GM19240 (cell line): ENCODE data around the gene GALNT6.

ENCODE experiments used
- DNase-seq: peaks from one replicate; pipeline ENCODE4 v3.0.0; 2011; ENCODE audit warnings: low spot score; ENCODE audit not compliant: insufficient read length

GALNT6 gene

GRCh38 chr12:51405801-51406207 lies 14.6 kb upstream of the GALNT6 start:
- no peak for DNase-seq

GRCh38 chr12:51404627-51405026 lies 13.4 kb upstream of the GALNT6 start:
- no peak for DNase-seq

- DNase-seq: no peak
Observed at GRCh38 chr12:51403681-51404136, 12.5 kb upstream of the GALNT6 start.

GRCh38 chr12:51403159-51403558 lies 12.0 kb upstream of the GALNT6 start:
- DNase-seq: no peak

GRCh38 chr12:51401900-51402299 lies 10.7 kb upstream of the GALNT6 start:
- no peak for DNase-seq

- DNase-seq: no peak
Observed at GRCh38 chr12:51401486-51401885, 10.3 kb upstream of the GALNT6 start.

GRCh38 chr12:51401020-51401419 lies 9.8 kb upstream of the GALNT6 start:
- no peak for DNase-seq

- no peak for DNase-seq
Observed at GRCh38 chr12:51399891-51400290, 8.7 kb upstream of the GALNT6 start.

- DNase-seq: no peak
Observed at GRCh38 chr12:51397670-51398069, 6.5 kb upstream of the GALNT6 start.

GRCh38 chr12:51395283-51396230 lies 4.4 kb upstream of the GALNT6 start:
- DNase-seq: peak; percentile 23

GRCh38 chr12:51393676-51394545 lies 2.7 kb upstream of the GALNT6 start:
- no peak for DNase-seq

- DNase-seq: peak; percentile 35
Observed at GRCh38 chr12:51392556-51393237, 1.5 kb upstream of the GALNT6 start.

GRCh38 chr12:51390891-51391282 lies 319 bp downstream of the GALNT6 start:
- DNase-seq: no peak

GRCh38 chr12:51390457-51390856 lies 749 bp downstream of the GALNT6 start:
- no peak for DNase-seq

GRCh38 chr12:51389302-51389999 lies 1.8 kb downstream of the GALNT6 start:
- DNase-seq: no peak

- DNase-seq: no peak
Observed at GRCh38 chr12:51388846-51389245, 2.4 kb downstream of the GALNT6 start.

- DNase-seq: no peak
Observed at GRCh38 chr12:51388069-51388799, 3.0 kb downstream of the GALNT6 start.

- DNase-seq: no peak
Observed at GRCh38 chr12:51386351-51386750, 4.9 kb downstream of the GALNT6 start.

- no peak for DNase-seq
Observed at GRCh38 chr12:51383269-51383905, 7.8 kb downstream of the GALNT6 start.

GRCh38 chr12:51382173-51382572 lies 9.0 kb downstream of the GALNT6 start:
- DNase-seq: no peak
